ENCODE data around the gene ATP10D.
A peak's percentile ranks its signal among the peaks of the same experiment; 100 is the strongest.
"Not testable (repeated sequence)": the region's sequence is repeated elsewhere in the genome, so short reads cannot be mapped to it uniquely, and the experiment has no call there.

ATP10D gene

DNA sequence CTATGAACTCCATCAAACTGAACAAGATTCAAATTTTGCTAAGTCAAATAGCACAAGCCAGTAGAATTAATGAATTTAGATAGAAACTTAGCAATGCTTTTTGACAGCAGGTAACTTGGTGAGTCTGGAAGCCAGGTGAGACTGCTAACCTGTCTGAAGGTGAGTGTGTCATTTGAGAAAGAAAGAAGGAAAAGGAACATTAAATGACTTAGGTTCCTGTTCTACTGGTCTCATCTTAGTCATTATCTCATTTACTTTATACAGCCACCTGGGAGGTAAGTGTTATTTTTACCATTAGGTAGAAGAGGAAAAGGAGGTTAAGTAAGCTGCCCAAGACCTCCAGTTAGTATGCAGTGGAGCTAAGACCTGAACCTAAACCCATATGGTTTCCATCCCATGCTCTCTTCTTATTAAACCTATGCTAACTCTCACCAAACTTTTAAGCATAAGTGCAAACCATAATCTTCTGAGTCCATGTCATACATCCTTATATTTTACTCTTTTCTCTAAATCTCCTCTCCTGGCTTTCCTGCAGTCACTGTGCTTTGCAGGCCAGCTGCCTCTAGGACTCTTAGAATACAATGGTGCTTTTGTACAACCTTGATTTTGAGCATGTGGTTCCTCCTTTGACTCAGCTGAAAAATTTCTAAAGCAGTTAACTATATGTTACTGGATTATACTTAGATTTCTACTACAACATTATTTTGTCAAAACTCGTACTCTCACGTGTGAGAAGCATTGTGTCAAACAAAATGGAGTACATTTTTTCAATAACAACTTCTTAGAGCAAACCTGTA lies 68.5 kb downstream of the ATP10D start:
- H3K27ac ChIP-seq (ENCODE audit: insufficient read depth in 1 of 2, low read depth in 1 of 2, low read length in 2 of 2, poor library complexity in 1 of 2, severe bottlenecking in 2 of 2), result no peak overlapping the region
- ChIA-PET CTCF (interaction anchor here (1.6 kb wide), 1 partner anchor 10 kb away, joined by 5 read pairs; no protein-coding TSS in a partner anchor), POLR2A (no interaction called here)
- WGBS (ENCODE audit: insufficient coverage), result no CpG with 5 or more reads among the region's 2 CpGs
- no peaks in the 10 kb centered on the region for H3K27me3 ChIP-seq (replicated peaks in 2 of 5; ENCODE audit: control insufficient read depth in 4 of 5, insufficient read depth in 5 of 5, low read length in 4 of 5)
- no peaks in the 10 kb centered on the region for H3K9me3 ChIP-seq (ENCODE audit: control extremely low read depth in 1 of 5, control insufficient read depth in 4 of 5, insufficient read depth in 2 of 5, low read depth in 1 of 5, low read length in 4 of 5)
- H3K4me3 ChIP-seq (ENCODE audit: control insufficient read depth in 1 of 7, extremely low read depth in 1 of 7, insufficient read depth in 4 of 7, low read depth in 2 of 7, low read length in 6 of 7), result no peak overlapping the region
- no peak for DNase-seq
- peaks cover 0 to 26% (median 0%) of the 10 kb centered on the region in 4 experiments for H3K36me3 ChIP-seq (ENCODE audit: control insufficient read depth in 4 of 4, insufficient read depth in 4 of 4, low read length in 3 of 4)
- H3K4me1 ChIP-seq (ENCODE audit: control extremely low read depth in 1 of 4, control insufficient read depth in 4 of 4, insufficient read depth in 4 of 4, low read length in 3 of 4), result no peaks in the 10 kb centered on the region

DNA sequence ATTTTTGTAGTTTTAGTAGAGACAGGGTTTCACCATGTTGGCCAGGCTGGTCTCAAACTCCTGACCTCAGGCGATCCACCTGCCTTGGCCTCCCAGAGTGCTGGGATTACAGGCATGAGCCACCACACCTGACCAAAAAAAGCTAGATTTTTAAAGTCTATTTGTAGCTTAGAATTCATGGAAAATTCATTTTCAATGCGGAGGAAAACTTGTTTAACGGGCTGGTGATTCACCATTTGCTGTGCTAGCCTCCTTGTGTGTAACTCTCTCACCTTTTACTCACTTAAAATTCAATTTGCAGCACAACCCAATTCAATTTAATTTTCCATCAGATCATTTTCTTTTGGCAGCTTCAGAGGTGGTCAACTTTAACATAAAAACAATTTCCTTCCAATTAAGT lies 70.8 kb downstream of the ATP10D start:
- CTCF ChIA-PET, result interaction anchor here (0.9 to 1.5 kb wide), 4 partner anchors 8 to 17 kb away, joined by 3 to 5 read pairs (median 4); no protein-coding TSS in a partner anchor
- H3K27me3 ChIP-seq (replicated peaks in 2 of 5; ENCODE audit: control insufficient read depth in 4 of 5, insufficient read depth in 5 of 5, low read length in 4 of 5); DNase-seq; H3K4me3 ChIP-seq (ENCODE audit: control insufficient read depth in 1 of 7, extremely low read depth in 1 of 7, insufficient read depth in 4 of 7, low read depth in 2 of 7, low read length in 6 of 7); POLR2A ChIA-PET; H3K9me3 ChIP-seq (ENCODE audit: control extremely low read depth in 1 of 5, control insufficient read depth in 4 of 5, insufficient read depth in 2 of 5, low read depth in 1 of 5, low read length in 4 of 5); H3K27ac ChIP-seq (ENCODE audit: insufficient read depth in 1 of 2, low read depth in 1 of 2, low read length in 2 of 2, poor library complexity in 1 of 2, severe bottlenecking in 2 of 2); H3K4me1 ChIP-seq (ENCODE audit: control extremely low read depth in 1 of 4, control insufficient read depth in 4 of 4, insufficient read depth in 4 of 4, low read length in 3 of 4): not testable (repeated sequence)
- H3K36me3 ChIP-seq (ENCODE audit: control insufficient read depth in 4 of 4, insufficient read depth in 4 of 4, low read length in 3 of 4), result peaks cover 0 to 19% (median 0%) of the 10 kb centered on the region in 4 experiments
- 83% methylated on average over 3 of the region's 3 CpGs for WGBS (ENCODE audit: insufficient coverage)

GRCh38 chr4:47557255-47557654 lies 72.2 kb downstream of the ATP10D start:
- Histone ChIP-seq H3K27ac (ENCODE audit: insufficient read depth in 1 of 2, low read depth in 1 of 2, low read length in 2 of 2, poor library complexity in 1 of 2, severe bottlenecking in 2 of 2) (no peak overlapping the region), H3K9me3 (ENCODE audit: control extremely low read depth in 1 of 5, control insufficient read depth in 4 of 5, insufficient read depth in 2 of 5, low read depth in 1 of 5, low read length in 4 of 5) (no peaks in the 10 kb centered on the region), H3K27me3 (replicated peaks in 2 of 5; ENCODE audit: control insufficient read depth in 4 of 5, insufficient read depth in 5 of 5, low read length in 4 of 5) (no peaks in the 10 kb centered on the region), H3K4me1 (ENCODE audit: control extremely low read depth in 1 of 4, control insufficient read depth in 4 of 4, insufficient read depth in 4 of 4, low read length in 3 of 4) (no peaks in the 10 kb centered on the region), H3K36me3 (ENCODE audit: control insufficient read depth in 4 of 4, insufficient read depth in 4 of 4, low read length in 3 of 4) (peaks cover 0 to 23% (median 0%) of the 10 kb centered on the region in 4 experiments), H3K4me3 (ENCODE audit: control insufficient read depth in 1 of 7, extremely low read depth in 1 of 7, insufficient read depth in 4 of 7, low read depth in 2 of 7, low read length in 6 of 7) (no peak overlapping the region)
- POLR2A ChIA-PET, result no interaction called here
- DNase-seq, result no peak
- CTCF ChIA-PET, result interaction anchor here (0.9 kb wide), 1 partner anchor 38 kb away, joined by 3 read pairs; no protein-coding TSS in a partner anchor
- no CpG with 5 or more reads among the region's 2 CpGs for WGBS (ENCODE audit: insufficient coverage)

DNA sequence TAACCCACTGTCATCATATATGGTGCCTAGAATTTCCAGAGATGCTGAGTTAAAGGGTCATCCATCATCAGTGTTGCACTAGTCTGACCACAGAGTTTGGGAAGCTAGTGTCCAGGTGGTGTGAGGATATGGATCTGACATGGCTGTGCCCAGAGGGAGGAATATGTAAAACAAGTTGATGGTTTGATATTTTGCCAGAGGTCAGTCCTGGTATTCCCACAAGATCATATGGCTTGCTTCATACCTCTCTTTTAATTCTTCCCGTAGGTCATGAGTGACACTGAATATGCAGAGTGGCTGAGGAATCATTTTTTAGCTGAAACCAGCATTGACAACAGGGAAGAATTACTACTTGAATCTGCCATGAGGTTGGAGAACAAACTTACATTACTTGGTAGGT lies 75.6 kb downstream of the ATP10D start:
- no peak for DNase-seq
- ChIA-PET POLR2A (no interaction called here), CTCF (no interaction called here)
- no peaks in the 10 kb centered on the region for H3K27me3 ChIP-seq (replicated peaks in 2 of 5; ENCODE audit: control insufficient read depth in 4 of 5, insufficient read depth in 5 of 5, low read length in 4 of 5)
- no peak overlapping the region for H3K4me3 ChIP-seq (ENCODE audit: control insufficient read depth in 1 of 7, extremely low read depth in 1 of 7, insufficient read depth in 4 of 7, low read depth in 2 of 7, low read length in 6 of 7)
- H3K27ac ChIP-seq (ENCODE audit: insufficient read depth in 1 of 2, low read depth in 1 of 2, low read length in 2 of 2, poor library complexity in 1 of 2, severe bottlenecking in 2 of 2), result no peak overlapping the region
- WGBS (ENCODE audit: insufficient coverage), result 100% methylated on average over 1 of the region's 1 CpG
- no peaks in the 10 kb centered on the region for H3K9me3 ChIP-seq (ENCODE audit: control extremely low read depth in 1 of 5, control insufficient read depth in 4 of 5, insufficient read depth in 2 of 5, low read depth in 1 of 5, low read length in 4 of 5)
- peaks cover 0 to 14% (median 0%) of the 10 kb centered on the region in 4 experiments for H3K36me3 ChIP-seq (ENCODE audit: control insufficient read depth in 4 of 4, insufficient read depth in 4 of 4, low read length in 3 of 4)
- H3K4me1 ChIP-seq (ENCODE audit: control extremely low read depth in 1 of 4, control insufficient read depth in 4 of 4, insufficient read depth in 4 of 4, low read length in 3 of 4), result peaks cover 0 to 9% (median 8%) of the 10 kb centered on the region in 4 experiments

GRCh38 chr4:47561331-47561730 lies 76.3 kb downstream of the ATP10D start:
- 100% methylated on average over 1 of the region's 1 CpG for WGBS (ENCODE audit: insufficient coverage)
- Histone ChIP-seq H3K36me3 (ENCODE audit: control insufficient read depth in 4 of 4, insufficient read depth in 4 of 4, low read length in 3 of 4) (peaks cover 0 to 14% (median 0%) of the 10 kb centered on the region in 4 experiments), H3K4me1 (ENCODE audit: control extremely low read depth in 1 of 4, control insufficient read depth in 4 of 4, insufficient read depth in 4 of 4, low read length in 3 of 4) (peaks cover 0 to 9% (median 8%) of the 10 kb centered on the region in 4 experiments), H3K27me3 (replicated peaks in 2 of 5; ENCODE audit: control insufficient read depth in 4 of 5, insufficient read depth in 5 of 5, low read length in 4 of 5) (no peaks in the 10 kb centered on the region), H3K27ac (ENCODE audit: insufficient read depth in 1 of 2, low read depth in 1 of 2, low read length in 2 of 2, poor library complexity in 1 of 2, severe bottlenecking in 2 of 2) (no peak overlapping the region), H3K9me3 (ENCODE audit: control extremely low read depth in 1 of 5, control insufficient read depth in 4 of 5, insufficient read depth in 2 of 5, low read depth in 1 of 5, low read length in 4 of 5) (no peaks in the 10 kb centered on the region), H3K4me3 (ENCODE audit: control insufficient read depth in 1 of 7, extremely low read depth in 1 of 7, insufficient read depth in 4 of 7, low read depth in 2 of 7, low read length in 6 of 7) (no peak overlapping the region)
- CTCF ChIA-PET, result no interaction called here
- DNase-seq, result no peak
- POLR2A ChIA-PET, result no interaction called here

DNA sequence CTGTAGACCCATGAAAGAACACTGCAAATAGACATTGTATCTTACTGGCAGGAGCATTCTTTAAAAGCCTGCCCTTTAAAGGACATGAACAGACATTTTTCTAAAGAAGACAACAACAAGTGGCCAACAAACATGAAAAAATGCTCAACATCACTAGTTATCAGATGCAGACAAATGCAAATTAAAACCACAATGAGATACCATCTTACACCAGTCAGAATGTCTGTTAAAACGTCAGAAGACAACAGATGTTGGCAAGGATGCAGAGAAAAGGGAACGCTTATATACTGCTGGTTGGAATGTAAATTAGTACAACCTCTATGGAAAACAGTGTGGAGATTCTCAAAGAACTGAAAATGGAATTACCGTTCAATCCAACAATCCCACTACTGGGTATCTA lies 77.2 kb downstream of the ATP10D start:
- H3K36me3 ChIP-seq (ENCODE audit: control insufficient read depth in 4 of 4, insufficient read depth in 4 of 4, low read length in 3 of 4), result peaks cover 0 to 14% (median 0%) of the 10 kb centered on the region in 4 experiments
- POLR2A ChIA-PET, result no interaction called here
- no peak overlapping the region for H3K4me3 ChIP-seq (ENCODE audit: control insufficient read depth in 1 of 7, extremely low read depth in 1 of 7, insufficient read depth in 4 of 7, low read depth in 2 of 7, low read length in 6 of 7)
- no peaks in the 10 kb centered on the region for H3K27me3 ChIP-seq (replicated peaks in 2 of 5; ENCODE audit: control insufficient read depth in 4 of 5, insufficient read depth in 5 of 5, low read length in 4 of 5)
- peaks cover 0 to 9% (median 8%) of the 10 kb centered on the region in 4 experiments for H3K4me1 ChIP-seq (ENCODE audit: control extremely low read depth in 1 of 4, control insufficient read depth in 4 of 4, insufficient read depth in 4 of 4, low read length in 3 of 4)
- no peaks in the 10 kb centered on the region for H3K9me3 ChIP-seq (ENCODE audit: control extremely low read depth in 1 of 5, control insufficient read depth in 4 of 5, insufficient read depth in 2 of 5, low read depth in 1 of 5, low read length in 4 of 5)
- no peak overlapping the region for H3K27ac ChIP-seq (ENCODE audit: insufficient read depth in 1 of 2, low read depth in 1 of 2, low read length in 2 of 2, poor library complexity in 1 of 2, severe bottlenecking in 2 of 2)
- CTCF ChIA-PET, result no interaction called here
- no CpG with 5 or more reads among the region's 3 CpGs for WGBS (ENCODE audit: insufficient coverage)
- DNase-seq, result peak in 2 of 3 donors; percentile 33 to 70

DNA sequence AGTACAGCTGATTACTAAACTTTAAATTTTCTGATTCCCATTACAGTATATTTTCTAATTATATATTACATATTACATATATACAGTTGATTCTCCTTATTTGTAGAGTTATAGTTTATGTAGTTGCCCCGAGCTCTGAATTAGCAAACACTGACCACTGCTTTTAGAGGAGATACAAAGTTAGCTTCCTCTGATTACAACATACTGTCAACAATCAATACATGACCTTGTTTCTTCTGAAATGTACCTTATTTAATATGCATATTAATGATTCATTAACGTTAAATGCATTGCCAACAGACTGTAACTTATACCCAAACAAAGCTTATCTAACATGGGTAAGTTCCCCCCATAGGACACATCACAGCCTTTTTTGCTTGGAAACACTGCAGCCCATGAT lies 81.5 kb downstream of the ATP10D start:
- ChIA-PET POLR2A (no interaction called here), CTCF (interaction anchor here (1.4 to 2.1 kb wide), 2 partner anchors 11 to 17 kb away, joined by 3 to 7 read pairs; no protein-coding TSS in a partner anchor)
- Histone ChIP-seq H3K27ac (ENCODE audit: insufficient read depth in 1 of 2, low read depth in 1 of 2, low read length in 2 of 2, poor library complexity in 1 of 2, severe bottlenecking in 2 of 2) (no peak overlapping the region), H3K4me1 (ENCODE audit: control extremely low read depth in 1 of 4, control insufficient read depth in 4 of 4, insufficient read depth in 4 of 4, low read length in 3 of 4) (peaks cover 0 to 9% (median 8%) of the 10 kb centered on the region in 4 experiments), H3K9me3 (ENCODE audit: control extremely low read depth in 1 of 5, control insufficient read depth in 4 of 5, insufficient read depth in 2 of 5, low read depth in 1 of 5, low read length in 4 of 5) (no peaks in the 10 kb centered on the region), H3K27me3 (replicated peaks in 2 of 5; ENCODE audit: control insufficient read depth in 4 of 5, insufficient read depth in 5 of 5, low read length in 4 of 5) (no peaks in the 10 kb centered on the region), H3K4me3 (ENCODE audit: control insufficient read depth in 1 of 7, extremely low read depth in 1 of 7, insufficient read depth in 4 of 7, low read depth in 2 of 7, low read length in 6 of 7) (no peak overlapping the region), H3K36me3 (ENCODE audit: control insufficient read depth in 4 of 4, insufficient read depth in 4 of 4, low read length in 3 of 4) (peaks cover 4 to 22% (median 9%) of the 10 kb centered on the region in 4 experiments)
- DNase-seq, result no peak
- WGBS (ENCODE audit: insufficient coverage), result no CpG with 5 or more reads among the region's 2 CpGs

All from common myeloid progenitor, CD34-positive (primary cell).